ENCODE data around the gene LDLRAD4.

Gene LDLRAD4

DNA sequence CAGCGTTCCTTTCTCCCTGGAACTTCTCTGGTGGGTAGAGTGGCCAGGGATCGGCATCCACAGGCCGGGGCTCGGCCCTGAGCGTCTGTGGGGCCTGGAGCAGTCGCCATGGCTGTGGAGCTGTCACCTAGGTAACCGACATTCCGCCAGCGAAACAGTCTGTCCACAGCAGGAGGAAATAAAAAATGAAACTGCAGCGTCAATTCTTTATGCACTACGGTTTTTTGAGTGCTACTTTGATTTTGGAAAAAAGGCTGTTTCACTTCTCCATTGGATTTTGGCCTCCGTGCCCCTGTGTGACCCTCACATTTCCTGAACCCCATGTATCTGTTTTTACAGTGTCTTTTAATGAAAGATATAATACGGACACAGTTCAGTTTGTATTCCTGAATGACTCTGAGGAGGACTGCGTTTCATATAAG lies 163.4 kb downstream of the LDLRAD4 start:
- H3K4me2 ChIP-seq (ENCODE audit: low read length) = peak overlapping the region; percentile 63
- no peaks in the 10 kb centered on the region for H3K9me3 ChIP-seq (ENCODE audit: control insufficient read depth, low read length)
- TF ChIP-seq, protein P1, sequence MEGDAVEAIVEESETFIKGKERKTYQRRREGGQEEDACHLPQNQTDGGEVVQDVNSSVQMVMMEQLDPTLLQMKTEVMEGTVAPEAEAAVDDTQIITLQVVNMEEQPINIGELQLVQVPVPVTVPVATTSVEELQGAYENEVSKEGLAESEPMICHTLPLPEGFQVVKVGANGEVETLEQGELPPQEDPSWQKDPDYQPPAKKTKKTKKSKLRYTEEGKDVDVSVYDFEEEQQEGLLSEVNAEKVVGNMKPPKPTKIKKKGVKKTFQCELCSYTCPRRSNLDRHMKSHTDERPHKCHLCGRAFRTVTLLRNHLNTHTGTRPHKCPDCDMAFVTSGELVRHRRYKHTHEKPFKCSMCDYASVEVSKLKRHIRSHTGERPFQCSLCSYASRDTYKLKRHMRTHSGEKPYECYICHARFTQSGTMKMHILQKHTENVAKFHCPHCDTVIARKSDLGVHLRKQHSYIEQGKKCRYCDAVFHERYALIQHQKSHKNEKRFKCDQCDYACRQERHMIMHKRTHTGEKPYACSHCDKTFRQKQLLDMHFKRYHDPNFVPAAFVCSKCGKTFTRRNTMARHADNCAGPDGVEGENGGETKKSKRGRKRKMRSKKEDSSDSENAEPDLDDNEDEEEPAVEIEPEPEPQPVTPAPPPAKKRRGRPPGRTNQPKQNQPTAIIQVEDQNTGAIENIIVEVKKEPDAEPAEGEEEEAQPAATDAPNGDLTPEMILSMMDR (IDR thresholded peaks at IDR 0.05) = no peak
- H3K27ac ChIP-seq = peak overlapping the region; percentile 72
- H3K79me2 ChIP-seq = peaks cover 2% of the 10 kb centered on the region
- no peaks in the 10 kb centered on the region for H3K27me3 ChIP-seq (ENCODE audit: control insufficient read depth, insufficient read depth, low read length)
- no peak overlapping the region for H2AFZ ChIP-seq
- H3K4me3 ChIP-seq (ENCODE audit: low read depth, low read length) = no peak overlapping the region
- peaks cover 5% of the 10 kb centered on the region for H3K4me1 ChIP-seq
- H3K9ac ChIP-seq = no peak overlapping the region
- no peaks in the 10 kb centered on the region for H3K36me3 ChIP-seq (ENCODE audit: control insufficient read depth, insufficient read depth, low read length)

DNA sequence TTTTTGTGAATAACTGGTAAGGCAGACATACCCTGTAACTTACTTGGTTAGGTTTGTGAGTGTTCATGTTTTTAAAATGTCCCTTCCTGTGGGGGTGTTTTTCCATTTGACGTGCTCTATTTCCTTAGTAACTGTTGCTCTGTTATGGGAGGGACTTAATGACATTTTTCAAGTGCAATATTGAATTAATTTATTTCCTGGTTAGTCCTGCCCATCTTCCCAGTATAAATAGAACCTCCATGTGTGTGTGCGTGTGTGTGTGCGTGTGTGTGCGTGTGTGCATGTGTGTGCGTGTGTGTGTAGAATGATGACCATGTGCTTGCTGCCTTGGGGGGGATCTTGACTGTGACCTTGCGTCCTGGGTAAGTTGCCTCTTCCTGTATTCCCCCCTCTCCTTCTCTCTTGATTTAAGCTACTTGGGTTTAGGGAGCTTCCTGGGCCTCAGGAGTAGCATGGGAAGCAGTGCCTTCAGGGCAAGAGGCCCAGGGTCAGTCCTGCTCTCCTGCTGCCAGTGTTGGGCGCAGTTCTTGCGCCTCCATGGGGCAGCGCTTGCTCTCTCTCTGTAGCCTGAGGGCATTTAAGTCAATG lies 163.9 kb downstream of the LDLRAD4 start:
- H3K4me3 ChIP-seq (ENCODE audit: low read depth, low read length) = no peak overlapping the region
- H3K9ac ChIP-seq = no peak overlapping the region
- TF ChIP-seq, protein P1 (IDR thresholded peaks at IDR 0.05) = no peak
- H3K9me3 ChIP-seq (ENCODE audit: control insufficient read depth, low read length) = no peaks in the 10 kb centered on the region
- no peaks in the 10 kb centered on the region for H3K27me3 ChIP-seq (ENCODE audit: control insufficient read depth, insufficient read depth, low read length)
- no peaks in the 10 kb centered on the region for H3K36me3 ChIP-seq (ENCODE audit: control insufficient read depth, insufficient read depth, low read length)
- peaks cover 2% of the 10 kb centered on the region for H3K79me2 ChIP-seq
- H2AFZ ChIP-seq = no peak overlapping the region
- peak overlapping the region; percentile 72 for H3K27ac ChIP-seq
- peaks cover 5% of the 10 kb centered on the region for H3K4me1 ChIP-seq
- peak overlapping the region; percentile 63 for H3K4me2 ChIP-seq (ENCODE audit: low read length)

DNA sequence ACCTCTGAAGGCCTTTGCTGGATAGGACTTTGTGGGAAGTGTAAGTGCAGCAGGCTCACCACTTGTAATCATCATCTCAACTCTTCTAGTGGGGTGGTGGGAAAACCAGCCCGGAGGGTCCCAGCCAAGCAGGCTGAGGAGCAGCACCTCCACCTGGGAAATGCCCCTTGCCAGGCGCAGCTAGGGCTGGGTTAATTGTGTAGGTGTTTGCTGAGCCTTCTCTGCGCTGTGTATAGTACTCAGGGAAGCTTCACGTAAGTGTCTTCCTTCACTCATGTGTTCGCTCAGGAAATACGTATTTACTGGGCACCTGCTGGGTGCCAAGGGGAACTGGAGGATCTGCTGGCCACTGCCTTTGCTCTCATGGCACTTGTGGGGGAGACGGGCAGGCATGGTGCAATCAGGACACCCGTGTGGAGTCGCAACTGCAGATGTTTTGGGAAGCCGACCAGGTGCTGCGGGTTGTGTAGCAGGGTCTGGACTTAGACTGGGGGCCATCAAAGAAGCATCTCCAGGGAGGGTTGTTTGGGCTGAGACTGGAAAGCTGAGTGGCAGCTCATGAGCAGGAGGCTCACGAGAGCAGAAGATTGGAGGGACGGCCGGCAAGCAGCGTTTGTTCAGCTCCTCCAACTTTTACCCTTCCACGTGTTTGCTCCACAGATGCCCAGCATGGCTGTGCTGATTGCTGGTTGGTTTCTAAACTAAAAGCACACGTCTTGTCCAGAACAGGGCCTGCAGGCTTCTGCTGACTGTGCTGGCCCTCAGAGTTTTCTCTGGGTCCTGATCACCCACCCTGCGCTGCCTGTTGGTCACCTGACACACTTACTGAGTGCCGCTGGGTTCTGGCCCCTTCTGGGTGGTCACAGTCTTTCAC lies 164.6 kb downstream of the LDLRAD4 start:
- peak overlapping the region; percentile 72 for H3K27ac ChIP-seq
- H3K4me1 ChIP-seq = peaks cover 5% of the 10 kb centered on the region

DNA sequence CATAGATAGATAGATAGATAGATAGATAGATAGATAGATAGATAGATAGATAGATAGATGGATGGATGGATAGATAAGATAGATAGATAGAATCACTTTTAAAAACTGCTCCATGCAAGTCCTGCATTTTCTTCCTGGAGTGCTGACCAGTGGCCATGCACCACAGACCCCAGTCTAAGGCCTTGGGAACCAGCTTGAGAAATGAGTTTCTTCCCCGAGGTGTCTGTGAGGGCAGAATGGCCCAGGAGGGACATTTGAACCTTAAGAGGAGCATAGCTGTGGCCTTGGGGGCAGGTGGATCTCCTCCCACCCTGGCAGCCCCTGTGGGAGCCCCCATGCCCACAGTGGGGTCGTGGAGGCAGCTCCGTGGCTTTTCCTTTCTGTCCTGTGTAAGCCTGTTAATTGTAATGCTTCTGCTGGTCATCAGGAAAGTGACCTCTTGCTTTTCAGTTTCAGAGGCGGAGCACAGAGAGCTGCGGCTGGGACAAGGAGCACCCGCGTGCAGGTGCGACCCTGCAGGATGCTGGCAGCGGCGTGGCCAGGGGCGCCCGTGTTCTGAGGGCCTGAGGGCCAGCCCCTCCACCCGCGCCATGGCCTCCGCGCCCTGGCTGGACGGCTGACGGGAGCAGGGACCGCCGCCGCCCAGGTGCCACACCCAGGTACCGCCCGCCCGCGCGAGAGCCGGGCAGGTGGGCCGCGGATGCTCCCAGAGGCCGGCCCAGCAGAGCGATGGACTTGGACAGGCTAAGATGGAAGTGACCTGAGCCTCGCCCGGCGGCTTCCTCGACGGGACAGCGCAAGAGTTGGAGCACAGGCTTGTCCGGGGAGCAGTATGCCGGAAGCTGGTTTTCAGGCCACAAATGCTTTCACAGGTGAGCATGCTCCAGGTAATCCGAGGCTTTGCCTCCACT lies 168.6 kb downstream of the LDLRAD4 start:
- TF ChIP-seq, protein P1 (IDR thresholded peaks at IDR 0.05) = no peak
- Histone ChIP-seq H3K4me2 (ENCODE audit: low read length) (no peak overlapping the region), H3K4me3 (ENCODE audit: low read depth, low read length) (no peak overlapping the region), H3K79me2 (peaks cover 2% of the 10 kb centered on the region), H3K9ac (no peak overlapping the region), H3K27ac (no peak overlapping the region), H3K9me3 (ENCODE audit: control insufficient read depth, low read length) (no peaks in the 10 kb centered on the region), H3K4me1 (no peaks in the 10 kb centered on the region), H3K27me3 (ENCODE audit: control insufficient read depth, insufficient read depth, low read length) (no peaks in the 10 kb centered on the region), H2AFZ (no peak overlapping the region), H3K36me3 (ENCODE audit: control insufficient read depth, insufficient read depth, low read length) (no peaks in the 10 kb centered on the region)

More for the DNA sequence above, 164.6 kb downstream of the LDLRAD4 start:
- Histone ChIP-seq H2AFZ (no peak overlapping the region), H3K9me3 (ENCODE audit: control insufficient read depth, low read length) (no peaks in the 10 kb centered on the region), H3K36me3 (ENCODE audit: control insufficient read depth, insufficient read depth, low read length) (no peaks in the 10 kb centered on the region), H3K79me2 (peaks cover 2% of the 10 kb centered on the region), H3K27me3 (ENCODE audit: control insufficient read depth, insufficient read depth, low read length) (no peaks in the 10 kb centered on the region), H3K9ac (no peak overlapping the region), H3K4me2 (ENCODE audit: low read length) (no peak overlapping the region), H3K4me3 (ENCODE audit: low read depth, low read length) (no peak overlapping the region)
- TF ChIP-seq, protein P1 (IDR thresholded peaks at IDR 0.05) = no peak
